SJSA1 (cell line): ENCODE data around the gene ABHD15. TPM values are rescaled to one million over a fixed set of nuclear protein-coding genes. Genes with fewer than 3 reads are reported as not detected.

Experiments used
- DNase-seq, 2 experiments: peaks; one replicate each; pipeline ENCODE4 v3.0.0-alpha.2; 2015 to 2020; ENCODE audit warnings: low spot score in 2 of 2, low read depth in 1 of 2
- H3K27ac ChIP-seq: fragments of 250-450 bp; sonication (Bioruptor Pico); 2 replicates; pipeline ENCODE4 v1.5.1; 2020; ENCODE audit warnings: mild to moderate bottlenecking, moderate library complexity
- H3K27me3 ChIP-seq: fragments of 250-450 bp; sonication (Bioruptor Pico); replicated peaks from 2 replicates; pipeline ENCODE4 v1.5.1; 2020; ENCODE audit warnings: mild to moderate bottlenecking, moderate library complexity
- H3K36me3 ChIP-seq: fragments of 250-450 bp; sonication (Bioruptor Pico); 2 replicates; pipeline ENCODE4 v1.5.1; 2020; ENCODE audit warnings: mild to moderate bottlenecking
- H3K4me1 ChIP-seq: fragments of 250-450 bp; sonication (Bioruptor Pico); replicated peaks from 2 replicates; pipeline ENCODE4 v1.6.1; 2021; ENCODE audit warnings: mild to moderate bottlenecking
- H3K4me3 ChIP-seq: fragments of 250-450 bp; sonication (Bioruptor Pico); 2 replicates; pipeline ENCODE4 v1.5.1; 2020; ENCODE audit warnings: mild to moderate bottlenecking
- H3K9me3 ChIP-seq: fragments of 250-450 bp; sonication (Bioruptor Pico); replicated peaks from 2 replicates; pipeline ENCODE4 v1.5.1; 2020; ENCODE audit warnings: mild to moderate bottlenecking
- total RNA-seq: library from RNA; depleted of rRNA; stranded (reverse); fragments of >200 nt; shearing (Covaris generic); gene quantifications from 2 replicates; pipeline ENCODE4 v1.2.3, GENCODE V29; 2014

Gene ABHD15
- total RNA-seq, 1 experiment from 2014 or later: 5.7 TPM

GRCh38 chr17:29591146-29591736, 24.4 kb upstream of the ABHD15 start:
- no peaks in the 10 kb centered on the region for H3K9me3 ChIP-seq
- H3K27me3 ChIP-seq: no peaks in the 10 kb centered on the region
- peak overlapping the region; percentile 3 for H3K4me3 ChIP-seq
- no peak overlapping the region for H3K27ac ChIP-seq
- H3K36me3 ChIP-seq: peaks cover 9% of the 10 kb centered on the region; the same call in 1 of the 2 replicates
- no peak for DNase-seq
- H3K4me1 ChIP-seq: peaks cover 64% of the 10 kb centered on the region

GRCh38 chr17:29590411-29591145, 23.7 kb upstream of the ABHD15 start:
- no peak for DNase-seq
- Histone ChIP-seq H3K27ac (no peak overlapping the region), H3K9me3 (no peaks in the 10 kb centered on the region), H3K27me3 (no peaks in the 10 kb centered on the region), H3K36me3 (peaks cover 9% of the 10 kb centered on the region; the same call in 1 of the 2 replicates), H3K4me3 (no peak overlapping the region), H3K4me1 (peaks cover 64% of the 10 kb centered on the region)

GRCh38 chr17:29589524-29590410, 22.9 kb upstream of the ABHD15 start, which contains the start of gene GIT1:
GIT1 (minus strand) TSS chr17:29589648; CDS start chr17:29589378, 270 bp downstream.
- peak; percentile 82 to 91 for DNase-seq
- Histone ChIP-seq H3K4me1 (peaks cover 58% of the 10 kb centered on the region), H3K36me3 (peaks cover 9% of the 10 kb centered on the region; the same call in 1 of the 2 replicates), H3K27ac (no peak within 1 kb of the TSS), H3K9me3 (no peaks in the 10 kb centered on the region), H3K4me3 (peak within 1 kb of the TSS; percentile 80), H3K27me3 (no peaks in the 10 kb centered on the region)

- H3K4me3 ChIP-seq: peak overlapping the region; percentile 80
- H3K4me1 ChIP-seq: peaks cover 51% of the 10 kb centered on the region
- H3K9me3 ChIP-seq: no peaks in the 10 kb centered on the region
- no peaks in the 10 kb centered on the region for H3K27me3 ChIP-seq
- H3K36me3 ChIP-seq: peaks cover 10% of the 10 kb centered on the region
- peak in 1 of 2 experiments; percentile 28 for DNase-seq
- no peak overlapping the region for H3K27ac ChIP-seq
These were observed 21.9 kb upstream of the ABHD15 start for GRCh38 chr17:29588562-29589411.

GRCh38 chr17:29588017-29588561, 21.3 kb upstream of the ABHD15 start:
- Histone ChIP-seq H3K27me3 (no peaks in the 10 kb centered on the region), H3K4me1 (peaks cover 48% of the 10 kb centered on the region), H3K27ac (no peak overlapping the region), H3K9me3 (no peaks in the 10 kb centered on the region), H3K4me3 (peak overlapping the region; percentile 80), H3K36me3 (peaks cover 12% of the 10 kb centered on the region)
- no peak for DNase-seq

- Histone ChIP-seq H3K9me3 (no peaks in the 10 kb centered on the region), H3K27me3 (no peaks in the 10 kb centered on the region), H3K4me3 (no peak overlapping the region), H3K4me1 (peaks cover 44% of the 10 kb centered on the region), H3K27ac (no peak overlapping the region), H3K36me3 (peaks cover 12% of the 10 kb centered on the region)
- DNase-seq: no peak
These were observed 20.8 kb upstream of the ABHD15 start for GRCh38 chr17:29587591-29587990.

GRCh38 chr17:29586676-29587469, 20.0 kb upstream of the ABHD15 start:
- Histone ChIP-seq H3K27me3 (no peaks in the 10 kb centered on the region), H3K27ac (no peak overlapping the region), H3K4me3 (no peak overlapping the region), H3K9me3 (no peaks in the 10 kb centered on the region), H3K4me1 (peaks cover 37% of the 10 kb centered on the region), H3K36me3 (peaks cover 16% of the 10 kb centered on the region)
- no peak for DNase-seq

- no peaks in the 10 kb centered on the region; the same call in 1 of the 2 replicates for H3K9me3 ChIP-seq
- H3K4me1 ChIP-seq: peaks cover 23% of the 10 kb centered on the region
- H3K4me3 ChIP-seq: no peak overlapping the region
- H3K36me3 ChIP-seq: peaks cover 26% of the 10 kb centered on the region
- H3K27ac ChIP-seq: no peak overlapping the region
- no peaks in the 10 kb centered on the region for H3K27me3 ChIP-seq
- DNase-seq: no peak
These were observed 18.4 kb upstream of the ABHD15 start for GRCh38 chr17:29585080-29585751.

GRCh38 chr17:29584452-29585079, 17.7 kb upstream of the ABHD15 start:
- no peak overlapping the region for H3K4me3 ChIP-seq

GRCh38 chr17:29583324-29584248, 16.7 kb upstream of the ABHD15 start:
- DNase-seq: no peak
- Histone ChIP-seq H3K4me1 (peaks cover 13% of the 10 kb centered on the region), H3K9me3 (no peaks in the 10 kb centered on the region; the same call in 1 of the 2 replicates), H3K27ac (no peak overlapping the region), H3K36me3 (peaks cover 27% of the 10 kb centered on the region), H3K27me3 (no peaks in the 10 kb centered on the region), H3K4me3 (no peak overlapping the region)

More at GRCh38 chr17:29584452-29585079, 17.7 kb upstream of the ABHD15 start:
- Histone ChIP-seq H3K27me3 (no peaks in the 10 kb centered on the region), H3K36me3 (peaks cover 31% of the 10 kb centered on the region), H3K27ac (no peak overlapping the region), H3K9me3 (no peaks in the 10 kb centered on the region; the same call in 1 of the 2 replicates), H3K4me1 (peaks cover 16% of the 10 kb centered on the region)
- DNase-seq: no peak
